Prostate gland (tissue), 2 donors: Measurements from ENCODE around the gene GJB6.

Experiments
- CTCF ChIP-seq, 4 experiments: fragments of 200-600 bp in 2 of 4; fragments of 450-650 bp in 2 of 4; sonication (generic) in 2 of 4; IDR thresholded peaks; 1 replicate in 3 of 4; 2 replicates in 1 of 4; pipeline ENCODE4 v1.5.1; 2016 to 2019; ENCODE audit warnings: antibody characterized with exemption in 4 of 4, mild to moderate bottlenecking in 2 of 4, moderate library complexity in 2 of 4
- POLR2A ChIP-seq: fragments of 450-650 bp; IDR thresholded peaks from one replicate; pipeline ENCODE4 v1.6.1; 2016; ENCODE audit warnings: antibody characterized with exemption, mild to moderate bottlenecking

GRCh38 chr13:20272104-20272503, 40.0 kb upstream of the GJB6 start:
- TF ChIP-seq CTCF (IDR thresholded peaks at IDR 0.05) = no peak
- no peak for TF ChIP-seq POLR2A
